Stimulated activated CD4-positive, alpha-beta T cell treated with anti-CD3 and anti-CD28 coated beads, Interleukin-4, amount 100 ng/mL, for 4 hours (primary cell): ENCODE measurements around the gene ZNF169.
"Not testable (repeated sequence)": the region's sequence is repeated elsewhere in the genome, so short reads cannot be mapped to it uniquely, and the experiment has no call there.

Source experiments
- DNase-seq, 2 experiments: peaks; one replicate each; pipeline ENCODE4 v3.0.0-alpha.2; 2020

Gene ZNF169

DNA sequence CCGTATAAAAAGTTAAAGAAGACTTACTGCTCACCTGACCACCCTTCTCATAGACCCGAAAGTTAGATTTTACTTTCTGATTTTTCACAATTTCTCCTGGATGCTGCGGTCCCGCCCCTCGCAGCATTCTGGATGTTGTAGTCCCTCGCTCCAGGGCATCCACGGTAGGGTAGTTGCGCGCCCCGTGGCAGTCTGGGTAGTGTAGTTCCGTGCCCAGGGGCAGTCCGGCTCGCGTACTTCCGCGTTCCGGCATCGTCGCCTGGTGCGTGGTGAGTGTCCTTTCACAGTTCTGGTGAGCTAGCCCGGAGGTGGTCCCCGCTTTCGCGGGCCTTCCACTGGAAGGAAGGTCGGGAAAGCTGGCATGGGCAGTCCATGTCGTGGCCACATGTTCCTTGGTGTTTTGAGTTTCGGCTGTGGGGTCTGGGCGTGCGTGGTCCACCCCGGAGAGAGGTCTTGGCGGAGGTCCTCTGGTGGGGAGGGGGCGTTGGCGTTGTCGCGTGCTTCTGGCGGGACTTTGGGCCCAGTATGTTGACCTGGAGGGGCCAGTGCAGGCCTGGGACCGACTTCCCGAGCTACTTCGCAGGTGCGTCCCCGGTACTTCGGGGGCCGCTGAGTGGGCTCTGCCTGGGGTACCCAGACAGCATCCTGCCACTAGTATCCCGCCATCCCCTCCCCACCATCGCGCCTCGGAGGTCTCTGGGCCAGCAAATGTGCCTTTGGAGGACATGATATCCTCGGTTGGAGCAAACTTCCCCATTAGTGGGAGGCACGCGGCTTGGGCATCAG is at the start of gene ZNF169:
TSS of gene ZNF169 (plus strand) at position 222 of the 786 bp plus-strand sequence. CDS start 19,515 bp downstream, outside the sequence.
- peak; percentile 84 to 88 for DNase-seq

DNA sequence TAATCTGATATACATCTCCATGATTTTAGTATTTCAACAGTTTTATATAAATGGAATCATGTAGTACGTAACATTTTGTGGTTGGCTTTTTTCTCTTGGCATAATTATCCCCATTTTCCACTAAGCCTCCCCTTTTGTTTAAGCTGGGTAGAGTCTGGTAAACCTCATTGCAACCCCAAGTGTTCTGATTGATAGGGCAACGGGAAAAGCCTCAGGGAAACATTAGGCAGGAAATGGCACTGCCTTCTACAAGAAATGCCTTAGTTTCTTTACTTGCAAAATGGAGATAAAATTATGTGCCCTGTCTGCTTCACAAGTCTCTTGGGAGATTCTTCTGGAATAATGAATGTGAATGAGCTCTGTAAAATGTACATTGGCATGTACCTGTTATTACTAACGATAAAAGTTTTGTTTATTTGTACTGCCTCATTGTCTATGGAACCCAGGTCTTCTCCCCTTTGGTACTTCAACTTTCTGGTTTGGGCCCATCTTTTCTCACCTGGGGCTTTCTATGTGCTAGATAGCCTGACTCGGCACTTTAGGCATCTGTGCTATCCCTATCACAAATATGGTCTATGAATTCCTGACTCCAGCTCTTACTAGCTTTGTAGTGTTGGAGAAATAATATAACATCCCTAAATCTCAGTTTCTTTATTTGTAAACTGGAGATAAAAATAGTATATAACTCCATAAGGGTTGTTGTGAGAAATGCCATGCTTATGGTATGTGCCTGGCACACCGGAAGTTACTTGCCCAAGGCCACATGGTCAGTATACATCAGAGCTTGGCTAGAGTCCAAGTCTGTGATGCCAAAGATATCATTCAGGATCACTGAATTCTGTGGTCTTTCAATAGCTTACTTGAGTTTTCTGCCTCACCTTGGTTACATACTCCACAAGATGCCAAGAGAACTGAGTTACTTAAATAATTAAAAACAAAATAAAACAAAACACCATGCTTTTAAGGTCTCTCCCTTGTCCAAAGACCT is 48.2 kb upstream of the ZNF169 start:
- DNase-seq = no peak

DNA sequence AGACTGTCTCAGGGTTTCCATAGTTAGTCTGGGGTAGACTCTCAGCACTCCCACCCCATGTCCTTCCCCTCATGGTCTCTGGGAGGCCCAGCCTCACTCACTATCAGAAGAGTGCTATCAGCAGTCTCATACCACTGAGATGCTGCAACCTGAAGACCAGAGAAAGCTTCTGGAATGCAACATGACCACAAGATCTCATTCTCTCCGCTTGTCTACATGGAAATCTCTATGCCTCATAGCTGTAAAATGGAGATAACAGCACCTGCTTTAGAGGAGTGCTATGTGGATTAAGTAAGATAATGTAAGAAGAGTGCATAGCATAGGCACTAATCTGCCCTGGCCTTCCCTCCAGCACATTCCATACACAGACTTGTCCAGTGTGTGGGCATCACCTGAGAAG is 47.0 kb upstream of the ZNF169 start:
- DNase-seq = no peak

- no peak for DNase-seq
Measured at GRCh38 chr9:94212531-94212930, 46.6 kb upstream of the ZNF169 start.

- peak; percentile 56 to 63 for DNase-seq
Measured at GRCh38 chr9:94213511-94214124, 45.5 kb upstream of the ZNF169 start.

GRCh38 chr9:94222870-94223269 is 36.2 kb upstream of the ZNF169 start:
- no peak for DNase-seq

GRCh38 chr9:94225413-94225812 is 33.7 kb upstream of the ZNF169 start:
- not testable (repeated sequence) for DNase-seq

DNA sequence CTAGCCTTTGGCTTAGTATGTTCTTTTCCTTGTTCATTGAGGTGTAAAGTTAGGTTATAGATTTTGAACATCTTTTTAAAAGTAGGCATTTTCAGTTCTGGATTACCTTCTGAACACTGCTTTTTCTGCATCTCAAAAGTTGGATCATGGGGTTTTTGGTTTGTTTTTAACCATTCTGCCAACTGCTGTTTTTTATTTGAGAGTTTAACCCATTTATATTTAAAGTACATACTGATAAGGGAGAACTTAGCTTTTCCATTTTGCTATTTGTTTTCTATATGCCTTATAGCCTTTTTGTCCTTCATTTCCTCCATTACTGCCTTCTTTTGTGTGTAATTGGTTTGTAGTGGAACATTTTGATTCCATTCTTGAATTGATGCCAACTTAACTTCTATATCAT is 30.5 kb upstream of the ZNF169 start:
- no peak for DNase-seq

DNA sequence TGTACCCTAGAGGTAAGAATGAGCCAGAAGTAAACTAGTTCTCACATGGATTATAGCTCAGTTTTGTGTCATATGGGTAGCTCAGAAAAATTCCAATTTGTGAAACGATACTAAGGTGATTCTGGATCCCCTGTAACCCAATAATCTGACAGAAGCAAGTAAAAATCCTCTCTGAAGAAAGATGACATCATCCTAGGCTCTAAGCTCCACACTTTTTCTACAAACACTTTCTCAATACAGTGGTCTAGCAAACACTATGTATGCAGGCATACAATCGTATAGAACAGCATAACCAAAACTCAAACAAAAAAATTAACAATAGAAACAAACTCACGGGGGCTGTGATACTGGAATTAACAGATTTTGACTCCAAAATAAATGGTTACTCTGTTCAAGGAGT is 26.7 kb upstream of the ZNF169 start:
- DNase-seq = no peak

DNA sequence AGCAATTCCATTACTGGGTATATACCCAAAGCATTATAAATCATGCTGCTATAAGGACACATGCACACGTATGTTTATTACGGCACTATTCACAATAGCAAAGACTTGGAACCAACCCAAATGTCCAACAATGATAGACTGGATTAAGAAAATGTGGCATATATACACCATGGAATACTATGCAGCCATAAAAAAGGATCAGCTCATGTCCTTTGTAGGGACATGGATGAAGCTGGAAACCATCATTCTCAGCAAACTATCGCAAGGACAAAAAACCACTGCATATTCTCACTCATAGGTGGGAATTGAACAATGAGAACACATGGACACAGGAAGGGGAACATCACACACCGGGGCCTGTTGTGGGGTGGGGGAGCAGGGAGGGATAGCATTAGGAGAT is 18.0 kb upstream of the ZNF169 start:
- DNase-seq = not testable (repeated sequence)

GRCh38 chr9:94245651-94246050 is 13.4 kb upstream of the ZNF169 start:
- no peak for DNase-seq

- no peak for DNase-seq
Measured at GRCh38 chr9:94250456-94250855, 8.6 kb upstream of the ZNF169 start.

DNA sequence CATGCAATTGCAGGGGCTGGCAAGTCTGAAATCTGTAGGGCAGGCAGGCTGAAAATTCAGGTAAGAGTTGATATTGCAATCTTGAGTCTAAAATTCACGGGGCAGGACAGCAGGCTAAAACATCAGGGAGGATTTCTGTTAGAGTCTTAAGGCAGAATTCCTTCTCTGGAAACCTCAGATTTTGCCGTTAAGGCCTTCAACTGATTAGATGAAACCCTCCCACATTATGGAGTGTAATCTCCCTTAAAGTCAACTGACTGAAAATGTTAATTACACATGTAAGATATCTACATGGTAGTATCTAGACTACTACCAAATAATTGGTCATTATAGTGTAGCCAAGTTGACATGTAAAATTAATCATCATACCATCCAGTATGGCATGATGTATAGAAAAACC is 3.1 kb upstream of the ZNF169 start:
- no peak for DNase-seq

DNA sequence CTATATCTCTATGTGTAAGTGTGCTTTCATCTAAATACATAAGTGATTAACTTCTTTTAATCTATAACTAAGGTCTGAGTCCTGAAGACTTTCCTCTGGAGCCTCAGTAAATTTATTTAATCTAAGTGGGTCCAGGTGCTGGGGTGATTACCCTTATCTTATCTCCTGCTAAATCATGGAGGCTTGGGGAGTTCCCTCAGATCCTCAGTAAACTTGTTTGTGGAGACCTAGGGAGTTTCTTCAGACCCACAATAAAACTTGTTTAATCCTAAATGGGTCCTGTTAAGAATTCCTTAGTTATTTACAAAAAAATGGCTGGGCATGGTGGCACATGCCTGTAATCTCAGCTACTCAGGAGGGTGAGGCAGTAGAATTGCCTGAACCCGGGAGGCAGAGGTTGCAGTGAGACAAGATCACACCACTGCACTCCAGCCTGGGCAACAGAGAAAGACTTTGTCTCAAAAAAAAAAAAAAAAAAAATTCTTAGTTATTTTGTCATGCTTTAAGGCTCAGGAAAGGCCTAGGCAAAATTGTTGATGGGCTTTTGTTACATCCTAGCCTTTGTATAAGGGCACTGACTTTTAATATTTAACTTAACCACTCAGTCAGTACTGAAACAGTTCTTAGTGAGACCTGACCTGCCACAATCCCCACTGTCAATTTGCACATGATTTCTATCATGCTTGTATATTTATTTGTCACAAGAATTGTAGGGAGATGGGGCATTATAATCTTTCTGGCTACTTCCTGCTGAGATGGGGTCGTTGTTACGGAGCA is 6.7 kb downstream of the ZNF169 start:
- DNase-seq = not testable (repeated sequence)

DNA sequence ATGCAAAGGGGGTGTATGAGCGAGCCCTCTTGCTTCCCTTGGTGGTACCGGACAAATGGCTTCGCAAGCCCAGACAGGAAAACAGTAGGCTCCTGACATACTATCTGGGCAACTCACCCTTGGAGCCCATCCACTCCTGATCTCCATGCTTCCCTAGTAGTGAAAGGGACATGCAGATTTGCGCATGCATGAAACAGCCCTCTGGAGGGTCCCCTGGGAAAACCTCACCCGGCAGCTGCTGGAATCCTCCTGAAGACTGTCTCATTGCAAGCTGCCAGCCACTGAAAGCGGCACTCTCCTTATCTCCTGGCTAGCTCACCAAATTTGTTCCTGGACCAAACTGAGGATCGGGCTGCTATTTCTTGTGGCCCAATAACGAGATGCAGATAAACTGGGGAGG is 10.2 kb downstream of the ZNF169 start:
- no peak for DNase-seq

DNA sequence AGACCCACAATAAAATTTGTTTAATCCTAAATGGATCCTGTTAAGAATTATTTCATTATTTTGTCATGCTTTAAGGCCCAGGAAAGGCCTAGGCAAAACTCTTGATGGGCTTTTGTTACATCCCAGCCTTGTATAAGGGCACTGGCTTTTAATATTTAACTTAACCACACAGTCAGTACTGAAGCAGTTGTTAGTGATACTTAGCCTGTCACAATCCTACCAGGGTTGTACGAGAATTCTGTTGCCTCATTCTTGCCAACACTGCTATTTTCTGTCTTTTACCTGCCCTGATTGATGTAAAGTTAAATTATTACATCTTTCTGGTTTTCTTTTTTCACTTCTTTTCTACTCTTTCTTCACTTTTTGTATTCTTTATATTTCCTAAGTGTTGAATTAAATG is 10.9 kb downstream of the ZNF169 start:
- DNase-seq = no peak

DNA sequence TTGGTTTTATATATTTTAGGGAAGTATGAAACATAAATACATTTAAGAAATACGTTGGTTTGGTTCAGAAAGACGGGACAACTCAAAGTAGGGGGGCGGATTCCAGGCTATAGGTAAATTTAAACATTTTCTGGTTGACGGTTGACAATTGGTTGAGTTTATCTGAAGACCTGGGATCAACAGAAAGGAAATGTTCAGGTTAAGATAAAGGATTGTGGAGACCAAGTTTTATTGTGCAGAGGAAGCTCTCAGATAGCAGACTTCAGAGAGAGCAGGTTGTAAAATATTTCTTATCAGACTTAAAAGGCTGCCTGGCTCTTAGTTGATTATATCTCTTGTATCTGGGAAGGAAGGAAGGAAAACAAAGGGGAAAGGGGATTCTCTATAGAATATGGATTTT is 17.9 kb downstream of the ZNF169 start:
- not testable (repeated sequence) for DNase-seq

DNA sequence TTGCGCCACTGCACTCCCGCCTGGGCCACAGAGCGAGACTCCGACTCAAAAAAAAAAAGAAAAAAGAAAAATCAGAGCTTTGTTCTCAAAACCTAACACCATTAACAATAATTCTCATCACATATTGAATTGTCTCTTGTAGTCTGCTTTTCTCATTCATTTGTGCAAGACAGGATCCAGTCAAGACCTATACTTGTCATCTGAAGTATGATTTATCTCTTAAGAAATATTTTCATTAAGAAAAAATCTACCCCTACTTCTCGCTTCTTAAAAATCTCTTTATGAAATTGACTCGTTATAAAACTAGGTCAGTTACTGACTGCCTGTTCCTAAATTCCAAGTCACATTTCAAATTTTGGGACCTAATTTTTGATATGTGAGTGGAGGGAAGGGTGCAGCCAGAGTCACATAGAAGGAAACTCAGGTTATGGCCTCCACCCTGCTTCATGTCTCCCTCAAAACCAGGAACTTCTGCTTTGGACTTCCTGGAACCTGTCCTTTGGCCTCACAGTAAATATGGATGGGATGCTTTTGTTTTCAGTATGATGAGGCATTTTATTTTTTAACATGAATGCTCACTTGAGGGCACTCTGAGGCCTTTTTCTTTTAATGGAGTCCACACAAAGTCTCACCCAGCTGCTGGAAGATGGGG is 18.9 kb downstream of the ZNF169 start:
- DNase-seq = no peak

GRCh38 chr9:94280409-94280989 is 21.4 kb downstream of the ZNF169 start:
- no peak for DNase-seq

DNA sequence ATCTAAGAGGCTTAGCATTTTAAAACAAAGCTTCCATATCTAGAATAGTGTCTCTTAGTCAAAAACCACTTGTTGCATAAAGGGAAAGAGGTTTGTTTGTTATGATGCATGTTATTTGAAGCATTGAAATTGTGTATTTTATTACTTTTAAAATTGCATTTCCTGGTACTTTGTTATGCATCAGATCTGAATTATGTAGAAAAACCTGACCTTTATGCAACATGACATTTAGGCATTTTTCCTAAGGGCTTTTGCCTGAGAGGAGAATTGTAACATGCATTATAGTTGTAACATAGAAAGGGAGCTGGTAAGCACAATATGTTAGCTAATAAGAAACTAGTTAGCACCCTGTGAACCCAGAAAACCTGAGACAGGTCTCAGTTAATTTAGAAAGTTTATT is 22.0 kb downstream of the ZNF169 start:
- DNase-seq = no peak

DNA sequence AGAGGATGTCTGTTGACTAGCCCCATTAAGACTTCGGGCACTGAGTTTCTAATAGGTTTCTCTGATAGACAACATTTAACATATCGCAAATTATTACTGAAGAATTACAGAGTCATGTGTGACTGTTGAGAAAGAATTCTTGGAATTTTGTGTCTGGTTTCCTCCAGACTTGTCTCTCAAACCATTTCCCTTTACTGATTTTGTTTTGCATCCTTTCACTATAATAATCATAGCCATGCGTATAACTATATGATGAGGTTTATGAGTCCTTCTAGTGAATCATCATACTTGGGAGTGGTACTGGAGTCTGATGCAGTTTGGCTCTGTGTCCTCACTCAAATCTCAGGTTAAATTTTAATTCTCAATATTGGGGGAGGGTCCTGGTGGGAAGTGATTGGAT is 27.0 kb downstream of the ZNF169 start:
- DNase-seq = no peak
